Measurements from ENCODE around the gene COL18A1.

The COL18A1 gene

GRCh38 chr21:45509566-45510465, 104.9 kb downstream of the COL18A1 start:
- DNase-seq = no peak

- DNase-seq = no peak
Observed at GRCh38 chr21:45510466-45510955, 105.5 kb downstream of the COL18A1 start.

DNA sequence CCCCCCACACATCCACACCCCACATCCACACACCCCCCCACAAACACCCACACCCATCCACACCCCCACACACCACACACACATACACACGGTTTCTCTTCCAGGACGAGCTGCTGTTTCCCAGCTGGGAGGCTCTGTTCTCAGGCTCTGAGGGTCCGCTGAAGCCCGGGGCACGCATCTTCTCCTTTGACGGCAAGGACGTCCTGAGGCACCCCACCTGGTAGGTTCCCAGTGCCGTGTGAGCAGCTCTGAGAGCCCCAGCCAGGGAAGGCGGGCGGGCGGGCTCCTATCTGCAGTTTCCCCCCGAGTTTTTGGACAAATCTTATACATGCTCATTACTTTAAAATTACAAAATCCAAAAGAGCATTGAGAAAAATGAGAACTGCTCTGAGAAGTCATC, 106.0 kb downstream of the COL18A1 start:
- DNase-seq = no peak

- no peak for DNase-seq
Observed at GRCh38 chr21:45511661-45512431, 106.9 kb downstream of the COL18A1 start.

DNA sequence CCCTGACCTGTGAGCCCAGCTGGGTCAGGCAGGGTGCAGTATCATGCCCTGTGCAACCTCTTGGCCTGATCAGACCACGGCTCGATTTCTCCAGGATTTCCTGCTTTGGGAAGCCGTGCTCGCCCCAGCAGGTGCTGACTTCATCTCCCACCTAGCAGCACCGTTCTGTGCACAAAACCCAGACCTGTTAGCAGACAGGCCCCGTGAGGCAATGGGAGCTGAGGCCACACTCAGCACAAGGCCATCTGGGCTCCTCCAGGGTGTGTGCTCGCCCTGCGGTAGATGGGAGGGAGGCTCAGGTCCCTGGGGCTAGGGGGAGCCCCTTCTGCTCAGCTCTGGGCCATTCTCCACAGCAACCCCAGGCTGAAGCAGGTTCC, 107.6 kb downstream of the COL18A1 start:
- DNase-seq = no peak

- no peak for DNase-seq
Observed at GRCh38 chr21:45513003-45513717, 108.2 kb downstream of the COL18A1 start.

- no peak for DNase-seq
Observed at GRCh38 chr21:45513741-45514310, 108.9 kb downstream of the COL18A1 start.

DNA sequence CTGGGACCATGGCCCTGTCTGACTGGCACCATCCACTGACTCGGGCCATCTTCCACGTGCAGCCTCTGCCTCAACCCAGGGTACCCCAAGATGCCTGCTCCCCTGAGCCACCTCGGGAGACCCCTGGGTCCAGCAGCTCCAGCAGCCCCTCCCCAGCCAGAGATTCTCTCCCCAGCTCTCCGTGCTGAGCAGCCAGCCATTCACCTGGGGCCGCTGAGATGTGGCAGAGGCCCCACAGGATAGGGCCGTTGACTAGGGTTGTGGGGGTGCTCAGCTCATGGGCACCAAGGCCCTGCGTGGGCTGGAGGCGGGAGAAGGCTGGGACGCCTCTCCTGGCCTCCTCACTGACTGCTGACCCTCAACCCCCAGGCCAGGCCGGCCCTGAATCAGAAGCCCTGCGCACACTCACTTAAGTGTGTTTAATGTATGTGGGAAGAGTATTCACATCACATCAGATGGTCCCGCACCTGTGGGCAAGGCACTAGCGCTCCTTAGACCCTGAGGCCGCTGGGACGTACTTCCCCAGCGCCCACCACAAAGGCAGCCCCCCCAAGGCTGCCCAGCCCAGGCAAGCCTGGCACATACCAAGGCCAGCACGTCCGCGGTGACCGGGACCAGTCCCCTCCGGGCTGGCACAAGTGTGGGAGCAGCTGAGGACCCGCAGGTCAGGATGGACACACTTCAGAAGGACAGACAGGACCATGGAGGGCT, 109.5 kb downstream of the COL18A1 start:
- no peak for DNase-seq

GRCh38 chr21:45515241-45516061, 110.5 kb downstream of the COL18A1 start:
- no peak for DNase-seq

GRCh38 chr21:45516071-45516670, 111.2 kb downstream of the COL18A1 start:
- DNase-seq = no peak

DNA sequence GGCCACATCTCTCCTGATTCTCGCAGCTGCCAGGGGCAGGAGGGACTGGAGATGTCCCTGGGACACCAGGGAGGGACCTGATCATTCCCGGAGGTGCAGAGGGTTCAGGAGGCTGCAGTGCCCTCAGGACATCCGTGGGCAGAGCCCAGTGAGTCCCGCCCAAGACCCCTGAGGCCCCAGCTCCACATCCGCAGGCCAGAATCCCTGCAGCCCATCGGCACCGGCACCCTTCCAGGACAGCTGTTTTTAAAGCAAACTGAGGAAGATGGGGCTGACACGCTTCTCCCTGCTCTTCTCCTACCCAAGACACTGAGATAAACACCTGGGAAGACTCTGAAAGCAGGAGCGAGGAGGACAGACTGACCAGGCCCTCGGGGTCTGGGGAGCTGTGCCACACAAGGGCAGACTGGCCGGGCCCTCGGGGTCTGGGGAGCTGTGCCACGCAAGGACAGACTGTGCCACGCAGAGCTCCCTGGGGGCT, 111.7 kb downstream of the COL18A1 start:
- DNase-seq = no peak

- no peak for DNase-seq
Observed at GRCh38 chr21:45517249-45518065, 112.5 kb downstream of the COL18A1 start.

- DNase-seq = no peak
Observed at GRCh38 chr21:45518742-45519141, 113.8 kb downstream of the COL18A1 start.

DNA sequence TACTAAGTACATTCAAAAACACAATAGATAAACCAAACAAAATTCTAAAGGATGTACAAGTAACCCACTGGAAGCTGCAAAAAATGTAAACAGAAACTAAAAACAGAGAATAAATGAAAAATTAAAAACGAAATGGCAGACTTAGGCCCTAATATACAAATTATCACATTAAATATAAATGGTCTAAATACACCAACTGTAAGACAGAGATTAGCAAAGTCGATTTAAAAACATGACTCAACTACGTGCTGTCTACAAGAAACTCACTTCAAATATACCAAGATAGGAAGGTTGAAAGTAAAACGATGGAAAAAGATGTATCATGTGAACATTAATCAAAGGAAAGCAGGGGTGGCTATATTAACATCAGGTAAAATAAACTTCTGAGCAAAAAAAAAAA, 114.2 kb downstream of the COL18A1 start:
- no peak for DNase-seq

DNA sequence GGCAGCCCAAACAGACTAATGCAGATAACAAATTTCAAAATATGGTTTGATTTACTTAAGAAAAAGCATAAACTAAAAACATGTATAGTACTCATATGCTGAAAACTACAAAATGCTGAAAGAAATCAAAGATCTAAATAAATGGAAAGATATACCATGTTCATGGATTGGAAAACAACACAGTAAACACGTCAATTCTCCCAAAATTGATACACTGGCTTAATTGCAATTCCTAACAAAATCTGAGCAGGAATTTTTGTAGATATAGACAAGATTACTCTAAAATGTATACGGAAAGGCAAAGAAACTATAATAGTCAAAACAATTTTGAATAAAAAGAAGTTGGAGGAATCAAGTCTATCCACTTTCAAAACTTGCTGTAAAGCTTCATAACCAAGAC, 116.3 kb downstream of the COL18A1 start:
- no peak for DNase-seq

GRCh38 chr21:45522381-45522780, 117.4 kb downstream of the COL18A1 start:
- DNase-seq = no peak

GRCh38 chr21:45522986-45523385, 118.0 kb downstream of the COL18A1 start:
- DNase-seq = no peak

DNA sequence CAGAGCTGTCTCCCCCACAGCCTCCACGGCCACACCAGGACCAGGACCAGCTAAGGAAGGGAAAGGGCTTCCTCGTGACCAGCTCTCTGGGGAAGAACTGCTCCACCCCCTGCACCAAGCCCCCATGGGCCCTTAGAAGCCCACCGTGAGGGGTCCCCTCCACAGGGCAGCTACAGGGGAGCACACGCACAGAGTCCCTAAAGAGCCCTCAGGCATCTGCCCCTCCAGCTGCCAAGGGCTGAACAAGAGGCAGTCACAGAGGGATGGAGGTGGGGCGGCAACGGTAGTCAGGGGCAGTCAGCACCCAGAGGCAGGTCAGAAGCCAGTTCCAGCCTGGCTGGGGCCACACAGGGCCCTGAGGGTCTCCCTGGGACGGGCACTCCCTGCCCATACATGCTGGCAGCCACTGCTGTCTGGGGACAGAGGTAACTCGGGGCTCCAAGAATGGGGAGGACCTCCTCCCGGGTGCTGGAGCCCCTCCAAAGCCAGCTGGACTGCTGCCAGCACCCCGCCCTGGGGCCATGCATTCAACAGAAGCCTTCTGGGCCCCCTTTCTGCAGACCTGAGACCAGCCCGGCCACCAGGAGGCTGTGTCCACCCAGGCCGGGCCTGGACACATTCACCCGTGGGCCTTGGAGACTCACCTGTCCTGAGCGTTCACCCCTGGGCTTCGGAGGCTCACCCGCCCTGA, 118.6 kb downstream of the COL18A1 start:
- DNase-seq = no peak

DNA sequence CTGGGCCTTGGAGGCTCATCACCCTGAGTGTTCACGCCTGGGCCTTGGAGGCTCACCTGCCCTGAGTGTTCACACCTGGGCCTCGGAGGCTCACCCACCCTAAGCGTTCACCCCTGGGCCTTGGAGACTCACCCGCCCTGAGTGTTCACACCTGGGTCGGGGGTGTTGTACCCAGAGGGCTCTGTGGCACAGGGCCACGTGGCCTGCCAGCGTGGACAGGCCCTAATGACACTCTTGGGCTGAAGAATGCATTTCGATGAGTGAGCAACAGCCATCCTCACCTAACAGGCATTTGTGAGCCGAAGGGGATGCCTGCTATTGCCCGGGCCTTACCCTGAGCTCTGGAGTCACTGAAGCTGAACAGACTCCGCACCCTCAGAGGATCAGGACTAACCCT, 119.8 kb downstream of the COL18A1 start:
- no peak for DNase-seq
